Upper lobe of left lung (tissue), 6 donors: ENCODE results near the gene S100A7. TPM values are rescaled to one million over a fixed set of nuclear protein-coding genes. Genes with fewer than 3 reads are reported as not detected.

ENCODE experiments used
- ATAC-seq, 2 donors: fragments of 200-7000 bp; cut with Tn5 transposase; one replicate each; pipeline ENCODE4 v1.9.1; 2022; ENCODE audit warnings: mild to moderate bottlenecking in 2 of 2, moderate library complexity in 2 of 2; ENCODE audit not compliant: low FRiP score in 2 of 2
- DNase-seq, 2 donors: peaks; one replicate each; pipeline ENCODE4 v3.0.0-alpha.2; 2019 to 2020
- H3K27ac ChIP-seq, 4 donors: fragments of 200-600 bp; sonication (generic); one replicate each; pipeline ENCODE4 v1.5.1; 2016 to 2019
- H3K27me3 ChIP-seq, 4 donors: fragments of 200-600 bp; sonication (generic); one replicate each; pipeline ENCODE4 v1.5.1; 2017 to 2019
- H3K36me3 ChIP-seq, 4 donors: fragments of 200-600 bp; sonication (generic); one replicate each; pipeline ENCODE4 v1.5.1; 2016 to 2019
- H3K4me1 ChIP-seq, 4 donors: fragments of 200-600 bp; sonication (generic); one replicate each; pipeline ENCODE4 v1.5.1; 2018 to 2019
- H3K4me3 ChIP-seq, 4 donors: fragments of 200-600 bp; sonication (generic); one replicate each; pipeline ENCODE4 v1.5.1; 2017 to 2019; ENCODE audit warnings: mild to moderate bottlenecking in 2 of 4, moderate library complexity in 1 of 4
- H3K9me3 ChIP-seq, 4 donors: fragments of 200-600 bp; sonication (generic); one replicate each; pipeline ENCODE4 v1.5.1; 2018 to 2019
- CTCF ChIP-seq, 6 experiments: fragments of 450-650 bp in 4 of 6; fragments of 200-600 bp in 2 of 6; sonication (generic) in 2 of 6; IDR thresholded peaks; one replicate each; pipeline ENCODE4 v1.5.1; 2016 to 2019; ENCODE audit warnings: antibody characterized with exemption in 6 of 6
- EP300 ChIP-seq, 4 donors: sonication (generic); formaldehyde crosslinking; IDR thresholded peaks; one replicate each; pipeline ENCODE4 v1.5.1; 2017; ENCODE audit warnings: antibody characterized with exemption in 4 of 4, control low read depth in 2 of 4
- POLR2A ChIP-seq, 4 donors: fragments of 450-650 bp; IDR thresholded peaks; one replicate each; pipeline ENCODE4 v1.5.1; 2016 to 2017; ENCODE audit warnings: antibody characterized with exemption in 4 of 4, mild to moderate bottlenecking in 2 of 4
- POLR2AphosphoS5 ChIP-seq, 2 donors: sonication (generic); formaldehyde crosslinking; IDR thresholded peaks; one replicate each; pipeline ENCODE4 v1.5.1; 2017; ENCODE audit warnings: antibody characterized with exemption in 2 of 2
- WGBS, 2 donors: methylation state at CpG; one replicate each; pipeline ENCODE4 v1.1.5; 2017 to 2018; 5-methylcytosine and 5-hydroxymethylcytosine counted together
- total RNA-seq, 6 donors: library from RNA; depleted of rRNA in 4 of 6; stranded (reverse); fragments of >200 nt in 4 of 6; gene quantifications; one replicate each; pipeline versions ENCODE4 v1.1.0 to v1.2.1, GENCODE V29; 2016 to 2021
- donor health status: DM: no; HTN: no; CAD: no; lungs with moderate emphysema.
- donor health status: DM: no; HTN: yes; CAD: no; lungs with severe emphysema.

S100A7 gene
- total RNA-seq, 6 donors from 2014 or later: not detected

GRCh38 chr1:153430166-153430553 is 30.3 kb downstream of the S100A7 start:
- no peak overlapping the region for H3K27ac ChIP-seq
- no peaks in the 10 kb centered on the region for H3K4me1 ChIP-seq
- ATAC-seq (no peak), DNase-seq (no peak)
- TF ChIP-seq EP300 (IDR thresholded peaks at IDR 0.05) (no peak), POLR2A (IDR thresholded peaks at IDR 0.05) (no peak), POLR2AphosphoS5 (IDR thresholded peaks at IDR 0.05) (no peak), CTCF (IDR thresholded peaks at IDR 0.05) (no peak)
- no peaks in the 10 kb centered on the region for H3K36me3 ChIP-seq
- H3K27me3 ChIP-seq: no peaks in the 10 kb centered on the region
- no peaks in the 10 kb centered on the region for H3K9me3 ChIP-seq
- H3K4me3 ChIP-seq: no peak overlapping the region
- WGBS, 2 donors: 85 to 90% methylated on average over 2 of the region's 2 CpGs

- Histone ChIP-seq H3K9me3 (no peaks in the 10 kb centered on the region), H3K4me3 (no peak overlapping the region), H3K27ac (no peak overlapping the region), H3K4me1 (no peaks in the 10 kb centered on the region), H3K27me3 (no peaks in the 10 kb centered on the region), H3K36me3 (no peaks in the 10 kb centered on the region)
- no peak for DNase-seq
- no peak for ATAC-seq
- WGBS, 2 donors: 82 to 85% methylated on average over 2 to 7 of the region's 7 CpGs
- TF ChIP-seq CTCF (IDR thresholded peaks at IDR 0.05) (no peak), POLR2AphosphoS5 (IDR thresholded peaks at IDR 0.05) (no peak), POLR2A (IDR thresholded peaks at IDR 0.05) (no peak), EP300 (IDR thresholded peaks at IDR 0.05) (no peak)
These were observed 30.9 kb downstream of the S100A7 start for GRCh38 chr1:153429266-153430165.

GRCh38 chr1:153428791-153429190 is 31.7 kb downstream of the S100A7 start:
- Histone ChIP-seq H3K9me3 (no peaks in the 10 kb centered on the region), H3K4me3 (no peak overlapping the region), H3K27me3 (no peaks in the 10 kb centered on the region), H3K27ac (no peak overlapping the region), H3K4me1 (no peaks in the 10 kb centered on the region), H3K36me3 (no peaks in the 10 kb centered on the region)
- WGBS, 2 donors: 48 to 61% methylated on average over 6 of the region's 6 CpGs
- DNase-seq (no peak), ATAC-seq (no peak)
- TF ChIP-seq POLR2AphosphoS5 (IDR thresholded peaks at IDR 0.05): no peak
- TF ChIP-seq CTCF (IDR thresholded peaks at IDR 0.05): no peak
- no peak for TF ChIP-seq EP300 (IDR thresholded peaks at IDR 0.05)
- TF ChIP-seq POLR2A (IDR thresholded peaks at IDR 0.05): no peak

- DNase-seq: no peak
- Histone ChIP-seq H3K27ac (no peak overlapping the region), H3K9me3 (no peaks in the 10 kb centered on the region), H3K36me3 (no peaks in the 10 kb centered on the region), H3K4me3 (no peak overlapping the region), H3K4me1 (no peaks in the 10 kb centered on the region), H3K27me3 (no peaks in the 10 kb centered on the region)
- WGBS, 2 donors: 66 to 72% methylated on average over 11 to 12 of the region's 12 CpGs
- TF ChIP-seq POLR2AphosphoS5 (IDR thresholded peaks at IDR 0.05): no peak
- no peak for TF ChIP-seq EP300 (IDR thresholded peaks at IDR 0.05)
- no peak for TF ChIP-seq CTCF (IDR thresholded peaks at IDR 0.05)
- no peak for TF ChIP-seq POLR2A (IDR thresholded peaks at IDR 0.05)
- ATAC-seq: no peak
These were observed 32.3 kb downstream of the S100A7 start for GRCh38 chr1:153428073-153428638.
